T-helper 1 cell (primary cell): ENCODE measurements around the gene BPIFB2.
"Not testable (repeated sequence)": the region's sequence is repeated elsewhere in the genome, so short reads cannot be mapped to it uniquely, and the experiment has no call there.

ENCODE experiments used
- DNase-seq, 5 donors: peaks; one replicate each; pipeline ENCODE4 v3.0.0-alpha.2; 2012 to 2020

The BPIFB2 gene

GRCh38 chr20:33042983-33043730 lies 35.7 kb downstream of the BPIFB2 start:
- no peak for DNase-seq

GRCh38 chr20:33043731-33044181 lies 36.3 kb downstream of the BPIFB2 start:
- DNase-seq, result no peak

GRCh38 chr20:33045129-33045721 lies 37.7 kb downstream of the BPIFB2 start:
- not testable (repeated sequence) for DNase-seq

GRCh38 chr20:33046412-33046811 lies 38.9 kb downstream of the BPIFB2 start:
- DNase-seq, result no peak

GRCh38 chr20:33051333-33051732 lies 43.8 kb downstream of the BPIFB2 start:
- no peak for DNase-seq

GRCh38 chr20:33053291-33054106 lies 46.0 kb downstream of the BPIFB2 start, which contains the start of gene BPIFB3:
Gene BPIFB3 (plus strand): TSS chr20:33053903. CDS start chr20:33055436, 1,533 bp downstream.
- no peak for DNase-seq

- no peak for DNase-seq
Observed at GRCh38 chr20:33054381-33054780, 46.9 kb downstream of the BPIFB2 start.

- no peak for DNase-seq
Observed at GRCh38 chr20:33054791-33055190, 47.3 kb downstream of the BPIFB2 start.

GRCh38 chr20:33059136-33059535 lies 51.6 kb downstream of the BPIFB2 start:
- DNase-seq, result no peak

GRCh38 chr20:33059741-33060390 lies 52.4 kb downstream of the BPIFB2 start:
- no peak for DNase-seq

- no peak for DNase-seq
Observed at GRCh38 chr20:33061658-33062028, 54.1 kb downstream of the BPIFB2 start.

- no peak for DNase-seq
Observed at GRCh38 chr20:33062105-33062824, 54.8 kb downstream of the BPIFB2 start.

- no peak for DNase-seq
Observed at GRCh38 chr20:33062825-33063149, 55.3 kb downstream of the BPIFB2 start.

- DNase-seq, result no peak
Observed at GRCh38 chr20:33063271-33063670, 55.8 kb downstream of the BPIFB2 start.

- no peak for DNase-seq
Observed at GRCh38 chr20:33064572-33065287, 57.2 kb downstream of the BPIFB2 start.

GRCh38 chr20:33065785-33066184 lies 58.3 kb downstream of the BPIFB2 start:
- no peak for DNase-seq

GRCh38 chr20:33067806-33068205 lies 60.3 kb downstream of the BPIFB2 start:
- no peak for DNase-seq

GRCh38 chr20:33068251-33068939 lies 60.9 kb downstream of the BPIFB2 start:
- no peak for DNase-seq

GRCh38 chr20:33069673-33070072 lies 62.2 kb downstream of the BPIFB2 start:
- no peak for DNase-seq

- no peak for DNase-seq
Observed at GRCh38 chr20:33070111-33071053, 62.9 kb downstream of the BPIFB2 start.
